ENCODE data around the gene HOXD12.

- TF ChIP-seq CTCF (IDR thresholded peaks at IDR 0.05) (no peak), POLR2A (IDR thresholded peaks at IDR 0.05) (no peak)
Observed at GRCh38 chr2:176111309-176111663, 11.7 kb downstream of the HOXD12 start.

Data from lower leg skin (tissue), 3 donors.